Measurements from ENCODE around the gene CHEK2.
"Not testable (repeated sequence)": the region's sequence is repeated elsewhere in the genome, so short reads cannot be mapped to it uniquely, and the experiment has no call there.

CHEK2 gene

DNA sequence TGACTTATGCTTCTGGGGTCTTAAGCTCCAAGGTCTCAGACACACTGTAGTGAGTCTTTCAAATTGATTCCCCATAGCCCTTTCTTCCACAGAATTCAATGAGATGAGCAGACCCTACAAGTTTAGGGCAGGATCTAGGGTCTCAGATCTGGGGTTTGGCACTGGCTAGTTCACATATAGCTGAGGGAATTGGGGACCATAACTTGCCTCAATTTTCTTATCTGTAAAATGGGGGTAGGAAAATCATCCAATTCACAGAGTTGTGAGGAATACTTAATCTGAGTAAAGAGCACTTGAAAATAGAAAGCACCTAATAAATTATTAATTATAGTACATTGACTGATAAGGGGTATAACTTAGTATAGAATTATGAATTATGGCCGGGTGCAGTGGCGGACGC lies 25.0 kb upstream of the CHEK2 start:
- no peak for DNase-seq (ENCODE audit: low read depth)
- TF ChIP-seq, protein P1, sequence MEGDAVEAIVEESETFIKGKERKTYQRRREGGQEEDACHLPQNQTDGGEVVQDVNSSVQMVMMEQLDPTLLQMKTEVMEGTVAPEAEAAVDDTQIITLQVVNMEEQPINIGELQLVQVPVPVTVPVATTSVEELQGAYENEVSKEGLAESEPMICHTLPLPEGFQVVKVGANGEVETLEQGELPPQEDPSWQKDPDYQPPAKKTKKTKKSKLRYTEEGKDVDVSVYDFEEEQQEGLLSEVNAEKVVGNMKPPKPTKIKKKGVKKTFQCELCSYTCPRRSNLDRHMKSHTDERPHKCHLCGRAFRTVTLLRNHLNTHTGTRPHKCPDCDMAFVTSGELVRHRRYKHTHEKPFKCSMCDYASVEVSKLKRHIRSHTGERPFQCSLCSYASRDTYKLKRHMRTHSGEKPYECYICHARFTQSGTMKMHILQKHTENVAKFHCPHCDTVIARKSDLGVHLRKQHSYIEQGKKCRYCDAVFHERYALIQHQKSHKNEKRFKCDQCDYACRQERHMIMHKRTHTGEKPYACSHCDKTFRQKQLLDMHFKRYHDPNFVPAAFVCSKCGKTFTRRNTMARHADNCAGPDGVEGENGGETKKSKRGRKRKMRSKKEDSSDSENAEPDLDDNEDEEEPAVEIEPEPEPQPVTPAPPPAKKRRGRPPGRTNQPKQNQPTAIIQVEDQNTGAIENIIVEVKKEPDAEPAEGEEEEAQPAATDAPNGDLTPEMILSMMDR (IDR thresholded peaks at IDR 0.05; ENCODE audit: insufficient read depth, low read depth, low read length, missing control alignments), result no peak
- no peak overlapping the region for H3K4me3 ChIP-seq (ENCODE audit: low read depth, low read length)

DNA sequence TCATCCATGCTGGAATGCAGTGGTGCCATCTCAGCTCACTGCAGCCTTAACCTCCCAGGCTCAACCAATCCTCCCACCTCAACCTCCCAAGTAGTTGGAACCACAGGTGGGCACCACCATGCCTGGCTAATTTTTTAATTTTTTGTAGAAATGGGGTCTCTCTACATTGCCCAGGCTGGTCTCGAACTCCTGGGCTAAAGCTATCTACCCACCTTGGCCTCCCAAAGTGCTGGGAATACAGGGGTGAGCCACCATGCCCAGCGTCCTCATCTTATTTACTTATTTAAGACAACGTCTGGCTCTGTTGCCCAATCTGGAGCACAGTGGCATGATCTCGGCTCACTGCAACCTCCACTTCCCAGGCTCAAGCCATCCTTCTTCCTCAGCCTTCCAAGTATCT lies 20.4 kb upstream of the CHEK2 start:
- not testable (repeated sequence) for DNase-seq (ENCODE audit: low read depth); H3K4me3 ChIP-seq (ENCODE audit: low read depth, low read length)

DNA sequence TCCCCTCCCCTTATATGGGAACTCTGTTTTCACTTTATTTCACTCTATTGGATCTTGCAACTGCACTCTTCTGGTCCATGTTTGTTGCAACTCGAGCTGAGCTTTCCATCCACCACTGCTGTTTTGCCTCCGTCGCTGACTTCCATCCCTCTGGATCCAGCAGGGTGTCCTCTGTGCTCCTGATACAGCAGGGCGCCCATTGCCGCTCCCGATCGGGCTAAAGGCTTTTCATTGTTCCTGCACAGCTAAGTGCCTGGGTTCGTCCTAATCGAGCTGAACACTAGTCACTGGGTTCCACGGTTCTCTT lies 19.8 kb upstream of the CHEK2 start:
- TF ChIP-seq, protein P1 (IDR thresholded peaks at IDR 0.05; ENCODE audit: insufficient read depth, low read depth, low read length, missing control alignments), result no peak
- no peak overlapping the region for H3K4me3 ChIP-seq (ENCODE audit: low read depth, low read length)
- DNase-seq (ENCODE audit: low read depth), result no peak

DNA sequence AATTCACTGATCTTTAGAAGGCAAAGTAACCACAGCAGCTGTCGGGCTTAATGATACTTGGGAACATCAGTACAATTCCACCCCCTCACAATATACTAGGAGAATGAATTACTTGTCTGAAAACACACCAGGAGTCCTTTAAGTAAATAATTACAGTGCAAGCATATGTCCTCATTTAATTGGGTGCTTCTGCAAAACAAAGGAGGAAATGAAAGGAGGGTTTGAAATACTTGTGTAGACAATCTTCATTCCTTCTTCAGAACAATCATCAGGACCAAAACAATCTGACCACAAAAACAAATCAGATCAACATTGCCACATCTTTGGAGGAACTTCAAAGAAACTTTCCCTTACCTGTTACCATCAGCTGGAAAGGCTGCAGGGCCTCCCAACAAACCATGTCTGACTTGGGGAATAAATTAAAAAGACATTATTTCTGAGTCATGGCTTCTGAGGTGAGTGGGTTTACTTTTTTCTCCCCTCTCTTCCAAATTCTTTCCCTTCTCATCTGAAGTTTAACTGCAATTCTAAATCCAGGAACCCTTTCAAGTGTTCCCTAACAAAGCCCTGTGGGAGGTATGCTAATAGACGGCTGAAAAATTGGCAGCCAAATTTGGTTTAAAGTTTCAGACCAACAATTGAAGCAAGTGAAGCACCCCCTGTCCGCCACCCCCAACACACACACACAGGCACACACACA lies 18.4 kb upstream of the CHEK2 start:
- TF ChIP-seq, protein P1 (IDR thresholded peaks at IDR 0.05; ENCODE audit: insufficient read depth, low read depth, low read length, missing control alignments), result no peak
- DNase-seq (ENCODE audit: low read depth), result peak; percentile 13
- H3K4me3 ChIP-seq (ENCODE audit: low read depth, low read length), result peak overlapping the region; percentile 3; the same call in 1 of the 2 replicates

DNA sequence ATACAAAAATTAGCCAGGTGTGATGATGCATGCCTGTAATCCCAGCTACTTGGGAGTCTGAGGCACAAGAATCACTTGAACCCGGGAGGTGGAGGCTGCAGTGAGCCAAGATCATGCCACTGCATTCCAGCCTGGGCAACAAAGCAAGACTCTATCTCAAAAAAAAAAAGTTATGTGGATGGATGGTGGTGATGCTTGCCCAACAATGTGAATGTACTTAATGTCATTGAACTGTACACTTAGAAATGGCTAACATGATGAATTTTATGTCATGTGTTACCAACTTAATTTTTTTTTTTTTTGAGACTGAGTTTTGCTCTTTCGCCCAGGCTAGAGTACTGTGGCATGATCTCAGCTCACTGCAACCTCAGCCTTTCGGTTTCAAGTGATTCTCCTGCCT lies 12.9 kb upstream of the CHEK2 start:
- not testable (repeated sequence) for DNase-seq (ENCODE audit: low read depth); H3K4me3 ChIP-seq (ENCODE audit: low read depth, low read length)

DNA sequence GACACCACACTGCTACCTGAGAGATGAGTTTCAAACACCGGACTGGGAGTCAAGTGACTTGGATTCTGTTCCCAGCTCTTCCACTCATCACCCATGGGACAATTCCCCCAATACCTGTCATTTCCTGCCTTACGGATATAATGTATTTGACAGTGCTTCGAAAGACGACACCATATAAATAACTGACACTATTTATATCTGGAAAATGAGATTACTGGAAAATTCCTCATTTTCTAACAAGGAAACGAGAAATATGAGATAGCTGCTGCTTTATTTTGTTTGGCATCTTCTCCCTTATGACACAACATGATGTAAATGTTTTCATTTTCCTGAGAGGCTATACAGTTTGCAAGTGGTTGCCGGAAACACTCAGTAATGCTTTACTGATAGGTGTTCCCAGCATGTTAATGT lies 8.9 kb upstream of the CHEK2 start:
- TF ChIP-seq, protein P1 (IDR thresholded peaks at IDR 0.05; ENCODE audit: insufficient read depth, low read depth, low read length, missing control alignments), result no peak
- DNase-seq (ENCODE audit: low read depth), result no peak
- H3K4me3 ChIP-seq (ENCODE audit: low read depth, low read length), result no peak overlapping the region

DNA sequence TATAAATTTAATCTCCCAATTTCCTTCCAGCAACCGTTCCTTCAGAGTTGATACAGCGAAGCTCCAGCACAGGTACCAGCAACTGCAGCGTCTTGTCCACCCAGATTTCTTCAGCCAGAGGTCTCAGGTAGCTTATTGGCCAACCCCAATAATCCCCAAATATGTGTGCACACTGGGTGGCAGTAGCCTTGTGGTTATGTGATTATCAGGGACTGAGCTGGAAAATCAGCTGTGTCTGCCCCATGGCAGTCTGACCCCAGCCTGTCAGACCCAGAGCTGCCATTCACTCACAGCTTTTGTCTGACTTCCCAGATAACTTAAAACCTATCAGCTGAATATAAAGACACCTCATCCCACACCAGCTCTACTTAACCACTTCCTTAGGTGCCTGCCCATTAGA lies 2.2 kb upstream of the CHEK2 start:
- no peak overlapping the region for H3K4me3 ChIP-seq (ENCODE audit: low read depth, low read length)
- TF ChIP-seq, protein P1 (IDR thresholded peaks at IDR 0.05; ENCODE audit: insufficient read depth, low read depth, low read length, missing control alignments), result no peak
- no peak for DNase-seq (ENCODE audit: low read depth)

DNA sequence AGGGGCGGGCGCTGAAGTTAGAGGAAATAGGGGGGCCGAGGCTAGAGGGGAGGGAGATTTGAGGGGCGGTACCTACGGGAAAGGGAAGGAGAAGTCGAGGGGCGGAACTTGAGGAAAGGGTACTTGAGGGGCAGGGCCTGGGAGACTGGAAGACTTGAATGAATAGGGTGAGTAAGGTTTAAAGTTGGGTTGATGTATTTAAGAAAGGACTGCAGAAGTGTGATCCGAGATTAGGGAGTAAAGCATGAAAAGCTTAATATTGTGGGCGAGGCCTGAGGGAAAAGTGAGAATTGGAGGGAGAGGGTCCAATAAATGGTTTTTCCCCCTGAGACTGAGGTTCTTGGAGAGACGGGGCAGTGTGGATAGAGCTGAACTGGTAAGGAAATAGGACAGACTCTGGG lies 942 bp upstream of the CHEK2 start:
- no peak for DNase-seq (ENCODE audit: low read depth)
- peak overlapping the region; percentile 68 for H3K4me3 ChIP-seq (ENCODE audit: low read depth, low read length)
- TF ChIP-seq, protein P1 (IDR thresholded peaks at IDR 0.05; ENCODE audit: insufficient read depth, low read depth, low read length, missing control alignments), result no peak

Measured in GM12865 (cell line).